ENCODE data around the gene NIPAL3.
A peak's percentile ranks its signal among the peaks of the same experiment; 100 is the strongest.
"Not testable (repeated sequence)": the region's sequence is repeated elsewhere in the genome, so short reads cannot be mapped to it uniquely, and the experiment has no call there.

Gene NIPAL3

GRCh38 chr1:24470592-24470991, 55.0 kb downstream of the NIPAL3 start:
- no peak for DNase-seq
- Mint-ChIP-seq H3K27ac (no peak overlapping the region), H3K4me1 (peaks cover 1 to 4% of the 10 kb centered on the region in 2 donors), H3K9me3 (no peaks in the 10 kb centered on the region), H3K36me3 (peaks cover 12 to 23% of the 10 kb centered on the region in 2 donors), H3K4me3 (no peak overlapping the region), H3K27me3 (no peaks in the 10 kb centered on the region)
- ATAC-seq (replicated peaks): no peak

GRCh38 chr1:24472527-24473251, 57.1 kb downstream of the NIPAL3 start:
- no peak overlapping the region for H3K27ac Mint-ChIP-seq
- no peak for DNase-seq
- no peak for ATAC-seq (replicated peaks)

GRCh38 chr1:24474193-24474592, 58.6 kb downstream of the NIPAL3 start:
- H3K4me1 Mint-ChIP-seq: peaks cover 2% of the 10 kb centered on the region in 2 donors
- no peaks in the 10 kb centered on the region for H3K27me3 Mint-ChIP-seq
- H3K4me3 Mint-ChIP-seq: no peak overlapping the region
- H3K9me3 Mint-ChIP-seq: no peaks in the 10 kb centered on the region
- peaks cover 3 to 9% of the 10 kb centered on the region in 2 donors for H3K36me3 Mint-ChIP-seq
- DNase-seq: no peak
- no peak for ATAC-seq (replicated peaks)
- H3K27ac Mint-ChIP-seq: no peak overlapping the region

More at GRCh38 chr1:24472527-24473251, 57.1 kb downstream of the NIPAL3 start:
- no peak overlapping the region for H3K4me3 Mint-ChIP-seq
- H3K36me3 Mint-ChIP-seq: peaks cover 3 to 12% of the 10 kb centered on the region in 2 donors
- no peaks in the 10 kb centered on the region for H3K9me3 Mint-ChIP-seq
- no peaks in the 10 kb centered on the region for H3K27me3 Mint-ChIP-seq
- H3K4me1 Mint-ChIP-seq: no peaks in the 10 kb centered on the region

- ATAC-seq (replicated peaks) (no peak), DNase-seq (no peak)
- no peak overlapping the region for H3K4me3 Mint-ChIP-seq
- H3K36me3 Mint-ChIP-seq: peaks cover 0 to 3% of the 10 kb centered on the region in 2 donors
- H3K4me1 Mint-ChIP-seq: peaks cover 8 to 17% of the 10 kb centered on the region in 2 donors
- H3K27ac Mint-ChIP-seq: no peak overlapping the region
- H3K9me3 Mint-ChIP-seq: no peaks in the 10 kb centered on the region
- no peaks in the 10 kb centered on the region for H3K27me3 Mint-ChIP-seq
Observed at GRCh38 chr1:24475700-24476099, 60.1 kb downstream of the NIPAL3 start.

- Mint-ChIP-seq H3K27ac (no peak overlapping the region), H3K9me3 (no peaks in the 10 kb centered on the region), H3K27me3 (no peaks in the 10 kb centered on the region), H3K36me3 (peaks cover 0 to 3% of the 10 kb centered on the region in 2 donors), H3K4me3 (no peak overlapping the region), H3K4me1 (peaks cover 13 to 26% of the 10 kb centered on the region in 2 donors)
- no peak for DNase-seq
- ATAC-seq (replicated peaks): no peak
Observed at GRCh38 chr1:24476571-24476970, 61.0 kb downstream of the NIPAL3 start.

GRCh38 chr1:24477309-24477708, 61.7 kb downstream of the NIPAL3 start:
- no peaks in the 10 kb centered on the region for H3K9me3 Mint-ChIP-seq
- no peak overlapping the region for H3K4me3 Mint-ChIP-seq
- ATAC-seq (replicated peaks) (no peak), DNase-seq (no peak)
- no peaks in the 10 kb centered on the region for H3K27me3 Mint-ChIP-seq
- peaks cover 15 to 29% of the 10 kb centered on the region in 2 donors for H3K4me1 Mint-ChIP-seq
- no peak overlapping the region for H3K27ac Mint-ChIP-seq
- peaks cover 0 to 3% of the 10 kb centered on the region in 2 donors for H3K36me3 Mint-ChIP-seq

- peak; percentile 71 for DNase-seq
- H3K9me3 Mint-ChIP-seq: no peaks in the 10 kb centered on the region
- peak overlapping the region; percentile 11 to 49 for H3K4me3 Mint-ChIP-seq
Observed at GRCh38 chr1:24481101-24481500, 65.5 kb downstream of the NIPAL3 start.

GRCh38 chr1:24481843-24482610, 66.4 kb downstream of the NIPAL3 start:
- Mint-ChIP-seq H3K36me3 (peaks cover 0 to 3% of the 10 kb centered on the region in 2 donors), H3K4me3 (no peak overlapping the region), H3K9me3 (no peaks in the 10 kb centered on the region), H3K4me1 (peaks cover 24 to 55% of the 10 kb centered on the region in 2 donors), H3K27ac (peak overlapping the region; percentile 96), H3K27me3 (no peaks in the 10 kb centered on the region)
- DNase-seq: no peak
- peak in 1 of 2 donors; percentile 4 for ATAC-seq (replicated peaks)

More at GRCh38 chr1:24481101-24481500, 65.5 kb downstream of the NIPAL3 start:
- Mint-ChIP-seq H3K27me3 (no peaks in the 10 kb centered on the region), H3K36me3 (peaks cover 0 to 3% of the 10 kb centered on the region in 2 donors), H3K27ac (peak overlapping the region; percentile 96), H3K4me1 (peaks cover 21 to 50% of the 10 kb centered on the region in 2 donors)
- ATAC-seq (replicated peaks): peak; percentile 99

- Mint-ChIP-seq H3K36me3 (peaks cover 3% of the 10 kb centered on the region in 2 donors), H3K4me3 (no peak overlapping the region), H3K4me1 (peaks cover 31 to 64% of the 10 kb centered on the region in 2 donors), H3K27me3 (no peaks in the 10 kb centered on the region), H3K9me3 (peaks cover 0 to 1% of the 10 kb centered on the region in 2 donors), H3K27ac (no peak overlapping the region)
- ATAC-seq (replicated peaks) (no peak), DNase-seq (no peak)
Observed at GRCh38 chr1:24483441-24483840, 67.8 kb downstream of the NIPAL3 start.

GRCh38 chr1:24484199-24484598, 68.6 kb downstream of the NIPAL3 start:
- ATAC-seq (replicated peaks) (no peak), DNase-seq (no peak)
- Mint-ChIP-seq H3K4me3 (no peak overlapping the region), H3K36me3 (peaks cover 3% of the 10 kb centered on the region in 2 donors), H3K27ac (peak overlapping the region; percentile 70), H3K27me3 (no peaks in the 10 kb centered on the region), H3K4me1 (peaks cover 29 to 69% of the 10 kb centered on the region in 2 donors), H3K9me3 (peaks cover 0 to 1% of the 10 kb centered on the region in 2 donors)

GRCh38 chr1:24486331-24487065, 70.9 kb downstream of the NIPAL3 start:
- DNase-seq (no peak), ATAC-seq (replicated peaks) (no peak)
- Mint-ChIP-seq H3K4me1 (peaks cover 19 to 46% of the 10 kb centered on the region in 2 donors), H3K9me3 (peaks cover 0 to 1% of the 10 kb centered on the region in 2 donors), H3K4me3 (no peak overlapping the region), H3K27ac (peak overlapping the region; percentile 48), H3K36me3 (peaks cover 0 to 5% of the 10 kb centered on the region in 2 donors), H3K27me3 (no peaks in the 10 kb centered on the region)

- no peak for DNase-seq
- no peak for ATAC-seq (replicated peaks)
- Mint-ChIP-seq H3K27ac (no peak overlapping the region), H3K27me3 (no peaks in the 10 kb centered on the region), H3K4me1 (peaks cover 16 to 42% of the 10 kb centered on the region in 2 donors), H3K9me3 (peaks cover 0 to 1% of the 10 kb centered on the region in 2 donors), H3K36me3 (peaks cover 0 to 5% of the 10 kb centered on the region in 2 donors), H3K4me3 (no peak overlapping the region)
Observed at GRCh38 chr1:24487455-24487854, 71.9 kb downstream of the NIPAL3 start.

- not testable (repeated sequence) for DNase-seq, H3K4me3 Mint-ChIP-seq, H3K27me3 Mint-ChIP-seq, H3K36me3 Mint-ChIP-seq, H3K9me3 Mint-ChIP-seq
- Mint-ChIP-seq H3K27ac (peak overlapping the region; percentile 67), H3K4me1 (peaks cover 16 to 37% of the 10 kb centered on the region in 2 donors)
- ATAC-seq (replicated peaks): peak; percentile 39 to 69
Observed at GRCh38 chr1:24488159-24488558, 72.6 kb downstream of the NIPAL3 start.

- DNase-seq (no peak), ATAC-seq (replicated peaks) (no peak)
- Mint-ChIP-seq H3K4me1 (peaks cover 10 to 23% of the 10 kb centered on the region in 2 donors), H3K4me3 (no peak overlapping the region), H3K36me3 (peaks cover 0 to 5% of the 10 kb centered on the region in 2 donors), H3K9me3 (peaks cover 0 to 1% of the 10 kb centered on the region in 2 donors), H3K27ac (no peak overlapping the region), H3K27me3 (no peaks in the 10 kb centered on the region)
Observed at GRCh38 chr1:24489674-24490073, 74.1 kb downstream of the NIPAL3 start.

Measured in stimulated activated naive B cell treated with anti-CD40 and anti-IgM and Interleukin-4, amounts not matched to agents 10 μg/mL and 1 μg/mL and 100 μg/mL, for 72 hours (primary cell).